GM12864 (cell line): ENCODE data around the gene CHODL.

Experiments used
- DNase-seq: peaks from one replicate; pipeline ENCODE4 v3.0.0-alpha.2; 2011; ENCODE audit warnings: low read depth
- H3K4me3 ChIP-seq: 2 replicates; pipeline ENCODE4 v1.5.1; 2011; ENCODE audit warnings: mild to moderate bottlenecking, low read depth, low read length, control low read depth
- CTCF ChIP-seq: IDR thresholded peaks from 2 replicates; pipeline ENCODE4 v1.5.1; 2011; ENCODE audit warnings: low read depth, mild to moderate bottlenecking, moderate library complexity, low read length, control low read depth, inconsistent platforms; ENCODE audit errors: missing control alignments

The CHODL gene

GRCh38 chr21:18274370-18274769 is 29.7 kb downstream of the CHODL start:
- no peak for TF ChIP-seq CTCF
- DNase-seq, result no peak
- no peak overlapping the region for H3K4me3 ChIP-seq

- DNase-seq, result no peak
- no peak overlapping the region for H3K4me3 ChIP-seq
- no peak for TF ChIP-seq CTCF
These were observed 31.1 kb downstream of the CHODL start for GRCh38 chr21:18275781-18276180.

- no peak for TF ChIP-seq CTCF
- no peak overlapping the region for H3K4me3 ChIP-seq
- DNase-seq, result no peak
These were observed 40.7 kb downstream of the CHODL start for GRCh38 chr21:18285379-18285778.

- no peak overlapping the region for H3K4me3 ChIP-seq
- DNase-seq, result no peak
- no peak for TF ChIP-seq CTCF
These were observed 45.2 kb downstream of the CHODL start for GRCh38 chr21:18289876-18290275.

GRCh38 chr21:18294100-18294499 is 49.5 kb downstream of the CHODL start:
- DNase-seq, result no peak
- TF ChIP-seq CTCF, result no peak
- no peak overlapping the region for H3K4me3 ChIP-seq

GRCh38 chr21:18298228-18298627 is 53.6 kb downstream of the CHODL start:
- no peak for TF ChIP-seq CTCF
- DNase-seq, result no peak
- no peak overlapping the region for H3K4me3 ChIP-seq
